NCI-H2196 treated with DMSO at 0.1 percent for 48 hours (cell line): ENCODE results near the gene FREM1.
A peak's percentile ranks its signal among the peaks of the same experiment; 100 is the strongest.

Experiments
- DNase-seq: peaks from one replicate; lab custom pipeline; 2025; ENCODE audit not compliant: unreplicated experiment; lab: John Stamatoyannopoulos, UW

Gene FREM1

DNA sequence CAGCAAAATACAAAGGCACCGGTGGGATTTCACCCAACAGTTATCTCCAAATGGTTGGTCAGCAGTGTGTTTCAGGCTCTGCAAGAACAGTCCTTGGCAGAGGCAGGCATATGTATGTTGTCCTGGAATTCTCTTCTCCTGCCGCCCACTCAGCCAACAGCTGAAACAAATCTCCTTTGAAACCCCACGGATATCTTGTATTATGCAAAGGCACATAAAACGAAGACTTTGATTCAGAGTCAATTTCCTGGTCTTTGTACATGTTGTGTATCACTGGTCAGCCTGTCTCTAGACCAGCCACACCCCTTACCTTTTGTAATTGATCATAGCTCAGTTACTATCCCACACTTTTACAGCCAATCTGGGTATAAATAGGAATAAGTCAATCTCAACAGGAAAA, 29.2 kb downstream of the FREM1 start:
- DNase-seq: no peak

DNA sequence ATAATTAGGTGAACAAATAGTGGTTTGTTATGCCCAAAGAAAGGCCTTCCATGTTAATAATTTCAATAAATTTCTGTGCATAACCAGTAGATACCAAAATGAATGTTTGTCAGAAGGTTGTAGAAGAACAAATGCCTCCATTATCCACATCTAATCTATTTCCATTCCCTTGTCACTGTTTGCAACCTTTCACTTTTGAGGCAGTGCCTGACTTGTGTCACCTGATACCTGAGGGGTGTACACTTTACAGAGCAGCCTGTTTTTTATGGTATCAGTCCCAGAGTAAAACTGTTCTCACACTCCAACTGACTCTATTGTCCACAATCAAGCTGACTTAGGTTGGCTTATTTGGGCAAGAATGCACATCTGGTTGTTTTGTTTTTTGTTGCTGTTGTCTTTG, 40.1 kb downstream of the FREM1 start:
- DNase-seq: no peak

DNA sequence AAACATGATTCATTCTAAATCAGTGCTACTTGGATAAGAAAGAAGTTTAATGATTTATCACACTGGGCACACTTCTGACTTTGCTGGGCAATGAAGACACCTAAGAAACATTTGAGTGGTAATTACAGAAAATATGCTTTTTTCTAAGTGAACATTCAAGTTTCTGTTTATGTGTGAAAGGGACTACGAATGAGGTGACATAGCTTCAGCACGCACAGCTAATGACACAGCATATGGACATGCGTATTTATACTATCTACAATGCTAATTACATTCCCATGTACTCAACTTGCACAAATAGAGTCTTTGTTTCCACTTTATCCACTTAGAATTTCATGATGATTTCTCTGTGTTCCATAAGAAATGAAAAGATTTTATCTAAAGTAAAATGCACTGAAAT, 40.6 kb downstream of the FREM1 start:
- DNase-seq: no peak

DNA sequence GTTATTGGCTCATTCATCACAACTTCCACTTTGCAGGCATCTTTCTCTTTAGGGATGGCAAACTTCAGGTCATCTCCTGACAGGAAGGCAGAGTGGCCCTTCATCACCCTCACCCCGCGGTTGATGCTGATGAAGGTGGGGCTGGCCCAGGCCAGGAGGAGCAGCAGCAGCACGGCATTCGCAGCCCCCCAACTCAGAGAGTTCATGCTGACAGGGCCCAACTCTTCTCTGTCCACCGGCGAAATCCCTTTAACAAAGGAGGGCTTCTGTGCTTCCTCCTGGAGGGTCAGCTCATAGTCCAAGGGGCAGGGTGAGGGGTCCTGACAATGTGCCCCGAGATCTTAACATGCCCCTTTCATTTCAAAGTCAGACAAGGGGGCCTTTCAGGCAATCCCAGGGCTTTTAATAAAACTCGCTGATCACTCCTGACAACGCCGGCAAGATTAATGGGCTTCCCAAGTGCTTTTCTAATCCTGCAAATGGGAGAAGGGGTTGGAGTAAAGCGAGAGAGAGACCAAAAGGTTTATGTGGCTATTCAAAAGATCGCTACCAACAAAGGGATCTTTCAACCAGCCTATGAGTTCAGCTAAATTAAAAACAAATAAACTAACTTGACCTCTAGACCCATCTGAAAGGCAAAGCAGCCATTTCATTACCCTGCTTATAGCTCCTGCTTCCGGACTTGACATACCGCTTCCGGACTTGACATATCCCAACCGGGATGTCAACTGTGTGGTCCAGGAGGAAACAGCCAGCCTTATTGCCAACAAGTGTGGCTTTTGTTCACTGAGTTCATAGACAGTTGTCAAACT, 41.2 kb downstream of the FREM1 start:
- no peak for DNase-seq

DNA sequence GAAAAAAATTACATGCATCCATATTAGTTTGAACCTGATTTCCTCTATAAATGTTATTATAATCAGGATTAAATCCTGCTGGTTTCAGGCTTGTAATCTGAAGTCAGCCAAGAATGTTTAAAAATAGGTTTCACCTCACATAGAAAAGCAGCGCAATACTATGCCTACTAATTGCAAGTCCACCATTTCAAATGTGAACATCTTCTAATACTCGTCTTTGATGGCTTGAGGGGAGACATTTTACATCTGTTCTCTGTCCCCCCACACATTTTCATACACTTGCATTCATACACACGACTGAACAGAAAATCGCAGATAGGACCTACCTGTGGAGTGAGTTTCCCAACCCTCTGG, 41.8 kb downstream of the FREM1 start:
- no peak for DNase-seq

DNA sequence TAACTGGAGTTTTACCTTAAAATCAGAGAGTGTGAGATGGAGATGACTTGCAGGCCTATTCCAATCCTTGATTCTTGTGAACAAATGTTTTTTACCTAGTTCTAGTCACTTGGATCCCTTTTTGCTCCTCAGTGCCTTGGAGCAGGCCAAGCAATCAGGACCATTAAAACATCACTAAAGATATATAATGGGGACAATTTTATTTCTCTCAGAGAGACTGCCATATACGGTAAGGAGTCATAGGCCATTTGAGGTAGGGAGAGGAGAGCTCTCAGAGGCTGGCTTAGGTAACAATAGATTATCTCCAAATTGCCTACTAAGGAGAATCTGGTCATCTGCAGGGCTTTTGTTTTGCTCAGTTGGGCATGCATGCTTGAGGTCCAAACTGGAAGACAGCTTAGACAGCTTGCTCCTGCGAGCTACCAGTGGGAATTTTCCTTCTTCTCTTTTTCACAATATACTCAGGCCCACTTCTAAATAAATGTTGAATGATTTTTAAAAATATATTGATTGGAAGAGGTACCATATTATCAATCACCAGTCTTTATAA, 44.0 kb downstream of the FREM1 start:
- DNase-seq: no peak

DNA sequence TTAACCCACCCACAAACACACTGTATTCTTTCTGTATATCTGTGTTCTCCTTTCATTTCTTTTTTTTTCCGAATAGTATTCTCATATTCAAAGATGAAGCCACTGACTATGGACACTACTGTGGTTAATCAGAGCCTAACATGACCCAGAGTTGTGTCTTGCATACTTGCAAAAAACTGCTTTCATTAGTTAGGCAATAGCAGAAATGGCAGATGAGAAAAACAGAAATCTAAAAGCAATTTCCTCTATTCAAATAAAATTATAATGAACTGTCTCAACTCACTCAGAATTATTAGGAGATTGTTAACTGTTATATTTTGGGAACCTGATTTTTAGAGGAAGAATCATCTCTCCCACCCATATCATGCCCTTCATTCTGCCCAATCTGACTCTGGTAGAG, 45.9 kb downstream of the FREM1 start:
- DNase-seq: no peak

DNA sequence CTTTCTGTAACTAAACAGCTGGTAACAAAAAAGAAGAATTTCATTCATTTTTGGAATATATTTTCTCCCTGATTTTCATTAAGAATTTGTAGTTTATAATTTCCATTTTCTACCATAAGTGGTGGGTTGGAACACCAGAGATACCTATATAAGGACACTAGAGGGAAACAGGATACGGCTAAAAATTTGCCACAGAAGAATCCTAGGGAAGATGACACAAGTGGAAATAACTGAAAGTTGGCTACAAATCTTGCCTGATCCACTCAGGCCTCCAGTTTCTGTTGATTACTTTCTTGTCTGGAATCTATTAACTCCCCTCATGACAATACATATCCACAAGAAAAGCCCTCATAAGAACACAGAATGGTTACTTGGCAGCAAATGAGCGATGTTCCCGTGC, 46.8 kb downstream of the FREM1 start:
- DNase-seq: no peak

DNA sequence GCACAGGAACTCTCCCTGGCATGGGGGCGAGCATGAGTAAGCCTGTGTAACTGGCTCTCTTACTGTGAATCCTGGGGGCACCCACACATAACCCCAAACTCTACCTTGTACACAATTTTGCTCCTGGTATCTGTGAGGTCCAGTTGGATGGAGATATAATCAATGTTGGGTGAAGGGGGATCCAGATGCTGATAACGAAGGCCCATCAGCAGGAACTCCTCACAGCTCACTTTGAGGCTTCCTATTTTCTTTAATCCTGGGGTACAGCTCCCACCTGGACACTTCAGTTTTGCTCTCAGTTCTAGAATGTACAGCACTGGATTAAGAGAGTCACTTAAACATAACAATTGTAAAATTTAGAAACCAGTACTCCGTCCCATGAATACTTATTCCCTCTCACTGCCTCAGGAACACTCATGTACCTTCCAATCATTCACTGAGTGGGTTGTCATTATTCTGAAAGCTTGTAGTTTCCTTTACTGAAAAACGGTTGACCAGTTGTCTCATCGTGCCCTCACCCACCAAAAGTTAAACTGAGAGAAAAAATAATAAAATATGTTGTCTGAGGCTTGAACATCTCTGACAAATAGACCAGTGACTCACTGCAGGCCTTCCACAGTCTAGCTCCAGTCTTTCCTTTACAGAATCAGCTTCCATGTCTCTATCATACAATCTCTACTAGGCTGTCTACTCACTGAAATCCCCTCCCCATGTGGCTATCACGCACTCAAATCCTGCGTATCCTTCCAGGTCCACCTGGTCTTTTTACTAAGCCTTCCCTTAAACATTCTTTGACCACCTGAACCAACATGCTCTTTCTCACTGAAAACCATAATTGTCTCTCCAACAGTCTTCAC, 52.6 kb downstream of the FREM1 start:
- no peak for DNase-seq

DNA sequence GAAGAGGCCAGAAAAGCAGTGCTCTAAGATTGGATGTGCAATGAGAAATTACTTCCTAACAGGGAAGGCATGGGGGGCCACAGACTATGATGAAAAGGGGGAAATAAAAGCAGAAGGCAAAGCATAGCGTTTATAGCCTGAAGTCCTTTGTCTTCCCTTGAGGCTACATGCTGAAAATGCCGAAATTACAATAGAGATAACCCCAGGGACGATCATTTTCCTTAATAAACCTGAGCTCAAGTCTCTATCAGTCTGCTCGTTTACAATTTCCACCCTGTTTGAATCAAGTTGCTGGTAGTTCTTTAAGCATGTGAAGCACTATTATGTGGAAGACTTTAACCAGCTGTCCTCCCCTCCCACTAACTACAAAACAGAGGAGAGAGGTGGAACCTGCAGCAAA, 60.4 kb downstream of the FREM1 start:
- DNase-seq: no peak

DNA sequence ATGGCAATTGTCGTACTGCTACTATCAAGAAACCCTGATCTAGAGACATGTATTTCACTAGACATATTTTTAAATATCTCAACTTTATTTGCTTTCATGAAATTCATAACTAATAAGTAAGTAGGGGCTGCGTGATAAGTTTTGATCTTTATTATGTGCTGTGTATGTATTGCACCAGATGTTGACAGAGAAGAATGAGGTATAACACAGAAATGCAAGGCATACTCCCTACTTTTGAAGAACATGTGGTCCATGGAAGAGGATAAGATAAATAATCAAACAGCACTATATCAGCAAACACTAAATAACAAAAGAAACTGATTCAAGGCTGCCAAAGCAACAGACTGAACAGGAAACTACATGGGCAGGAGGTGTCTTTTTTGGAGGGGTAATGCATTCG, 60.9 kb downstream of the FREM1 start:
- no peak for DNase-seq

DNA sequence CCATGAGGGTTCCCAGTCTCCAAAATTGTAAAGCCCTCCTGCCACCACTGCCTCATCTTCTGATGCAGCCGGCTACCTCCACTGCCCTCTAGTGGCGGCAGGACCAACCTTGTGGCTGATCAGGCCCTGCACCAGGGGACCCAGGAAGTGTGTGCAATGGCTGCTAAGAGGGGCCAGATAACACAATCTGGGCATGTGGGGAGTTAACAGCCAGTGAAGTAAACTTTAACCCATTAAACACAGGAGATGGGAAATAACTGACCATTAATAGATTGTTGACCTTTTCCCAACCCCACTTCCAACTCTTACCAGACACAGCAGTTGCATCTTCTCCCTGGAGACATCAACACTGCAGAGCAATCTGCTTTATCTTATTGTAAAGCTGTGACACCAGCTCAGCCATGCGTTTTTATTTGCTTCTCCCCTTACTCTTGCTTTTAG, 63.3 kb downstream of the FREM1 start:
- DNase-seq: peak; percentile 26

DNA sequence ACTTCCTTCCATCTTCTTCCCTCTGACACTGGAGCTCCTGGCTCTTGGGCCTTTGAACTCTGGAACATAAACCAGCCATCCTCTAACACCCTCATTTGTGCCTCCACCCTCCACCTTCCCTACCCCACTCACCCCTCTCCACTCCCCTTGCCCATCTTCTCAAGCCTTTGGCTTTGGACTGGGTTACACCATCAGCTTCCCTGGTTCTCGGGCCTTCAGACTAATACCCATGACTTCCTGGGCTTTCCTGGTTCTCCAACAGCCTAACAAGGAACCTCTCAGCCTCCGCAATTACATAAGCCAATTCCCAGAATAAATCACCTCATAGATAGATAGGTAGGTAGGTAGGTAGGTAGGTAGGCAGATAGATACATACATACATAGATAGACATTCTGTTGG, 67.1 kb downstream of the FREM1 start:
- no peak for DNase-seq

DNA sequence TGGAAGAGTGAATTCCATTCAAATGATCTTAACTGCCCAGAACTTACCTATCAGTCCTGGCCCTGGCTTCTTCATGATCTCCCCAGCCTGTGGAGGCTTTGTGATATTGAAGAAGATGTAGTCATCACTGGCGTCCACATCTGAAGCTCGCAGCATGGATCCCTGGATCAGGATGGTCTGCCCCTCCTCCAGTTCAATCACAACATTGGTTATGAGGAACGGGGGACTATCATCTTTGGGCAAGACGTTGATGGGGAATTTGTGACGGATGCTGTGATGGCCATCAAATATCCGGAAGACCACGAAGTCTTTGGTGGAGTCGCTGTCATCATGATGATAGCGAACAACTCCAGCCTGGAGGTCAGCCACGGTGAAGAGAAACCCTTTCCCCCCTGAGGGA, 68.0 kb downstream of the FREM1 start:
- no peak for DNase-seq

DNA sequence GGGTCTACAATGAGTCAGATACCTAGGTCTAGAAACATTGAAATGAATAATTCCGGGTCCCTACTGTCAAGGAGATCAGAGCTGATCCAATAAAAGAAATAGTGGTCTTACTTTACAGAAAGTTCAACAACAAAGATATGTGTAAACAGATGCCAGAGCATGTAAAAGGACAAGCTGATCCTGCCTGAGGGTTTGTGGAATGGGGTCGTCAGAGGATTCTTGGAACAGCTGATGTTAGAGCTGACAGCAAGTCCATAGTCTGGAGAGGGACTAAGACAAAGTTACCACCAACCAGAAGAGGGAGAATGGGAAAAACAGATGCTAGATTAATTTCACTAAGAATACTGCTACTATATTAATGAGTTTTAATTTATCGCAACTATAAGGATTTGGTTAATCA, 71.5 kb downstream of the FREM1 start:
- no peak for DNase-seq

DNA sequence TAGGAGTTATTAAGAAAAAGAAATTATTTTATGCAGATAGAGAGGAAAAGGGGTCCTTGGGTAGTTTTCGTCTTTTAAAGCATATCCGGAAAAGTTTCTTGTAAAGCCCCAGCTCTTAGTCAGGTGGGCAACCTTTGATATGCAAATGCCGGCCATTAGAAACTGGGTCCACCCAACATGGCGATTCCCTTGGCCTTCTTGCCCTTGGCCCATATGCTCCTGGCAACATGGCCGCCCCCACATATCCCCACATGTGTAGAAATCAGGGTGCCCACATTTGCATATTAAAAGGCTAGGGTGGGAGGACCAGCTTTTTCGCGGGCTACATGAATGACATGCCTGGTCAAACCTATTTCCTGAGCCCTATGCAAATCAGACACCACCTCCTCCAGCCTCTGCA, 73.3 kb downstream of the FREM1 start:
- DNase-seq: no peak

DNA sequence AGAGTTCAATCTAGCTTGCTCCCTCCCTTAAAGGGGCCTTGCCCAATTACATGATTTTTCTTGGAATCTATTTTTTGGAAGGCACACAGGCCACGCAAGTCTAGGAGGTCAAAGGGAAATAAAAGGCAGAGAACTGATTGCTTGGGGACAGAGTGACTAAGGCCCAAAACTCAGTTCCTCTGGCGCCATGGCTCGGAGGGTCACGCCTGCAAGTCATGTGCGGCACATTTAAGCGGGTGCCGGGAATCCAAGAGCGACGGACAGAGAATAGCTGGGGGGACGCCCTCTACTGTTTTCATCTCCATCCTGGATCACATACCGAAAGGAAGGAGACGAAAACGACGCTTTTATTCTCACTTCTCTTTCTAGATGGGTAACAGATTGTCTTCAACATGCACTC, 78.6 kb downstream of the FREM1 start:
- no peak for DNase-seq

DNA sequence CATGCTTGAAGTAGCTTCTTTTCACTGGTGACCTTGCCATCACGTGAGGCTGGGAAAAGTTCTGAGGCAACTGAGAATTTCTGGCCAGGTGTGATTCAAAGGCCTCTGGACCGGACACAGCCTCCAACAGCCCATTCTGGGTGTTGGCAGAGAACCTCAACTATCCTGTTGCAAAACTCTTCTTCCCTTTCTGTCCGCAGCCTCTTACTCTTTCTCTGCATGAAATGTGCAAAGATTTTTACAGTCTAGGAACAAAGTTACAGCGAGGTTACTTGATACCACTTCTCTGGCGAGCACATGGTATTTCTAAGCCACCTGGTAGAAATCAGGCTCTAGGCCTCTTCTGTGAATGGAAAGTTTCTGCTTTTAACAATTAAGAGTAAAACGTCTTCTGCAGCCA, 79.2 kb downstream of the FREM1 start:
- DNase-seq: no peak

DNA sequence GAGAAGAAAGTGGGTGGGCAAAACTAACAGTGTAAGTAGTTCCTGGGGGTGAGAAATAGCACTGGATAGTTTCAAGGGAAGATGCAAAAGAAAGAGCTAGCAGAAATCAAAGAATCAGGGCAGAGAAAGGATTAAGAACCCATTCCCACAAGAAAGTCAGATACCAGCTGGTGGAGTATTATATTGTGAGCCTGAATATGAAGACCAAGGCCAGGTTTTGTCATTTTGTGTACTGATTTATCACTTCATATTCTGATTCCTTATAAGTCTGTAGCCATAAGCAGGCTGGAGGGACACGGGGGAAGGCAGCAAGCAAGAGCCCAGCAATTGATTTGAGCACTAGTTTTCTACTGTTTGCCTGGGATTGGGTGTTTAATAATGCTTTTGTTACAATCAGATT, 80.2 kb downstream of the FREM1 start:
- DNase-seq: no peak

DNA sequence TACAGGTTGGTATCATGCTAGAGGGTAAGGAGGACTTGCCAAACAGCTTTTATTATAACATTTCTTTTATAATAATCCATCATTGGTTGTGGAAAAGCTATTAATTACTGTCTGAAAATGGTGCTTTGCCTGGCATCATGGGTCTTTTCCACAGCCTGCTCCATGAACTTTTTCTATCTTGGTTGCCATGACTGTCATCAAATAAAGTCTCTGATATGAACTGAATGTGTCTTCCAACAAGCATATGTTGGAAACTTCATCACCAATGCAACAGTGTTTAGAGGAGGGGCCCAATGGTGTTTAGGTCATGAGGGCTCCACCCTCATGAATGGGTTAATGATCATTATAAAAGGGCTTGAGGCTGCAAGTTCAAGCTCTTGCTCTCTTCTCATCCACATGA, 81.0 kb downstream of the FREM1 start:
- no peak for DNase-seq

DNA sequence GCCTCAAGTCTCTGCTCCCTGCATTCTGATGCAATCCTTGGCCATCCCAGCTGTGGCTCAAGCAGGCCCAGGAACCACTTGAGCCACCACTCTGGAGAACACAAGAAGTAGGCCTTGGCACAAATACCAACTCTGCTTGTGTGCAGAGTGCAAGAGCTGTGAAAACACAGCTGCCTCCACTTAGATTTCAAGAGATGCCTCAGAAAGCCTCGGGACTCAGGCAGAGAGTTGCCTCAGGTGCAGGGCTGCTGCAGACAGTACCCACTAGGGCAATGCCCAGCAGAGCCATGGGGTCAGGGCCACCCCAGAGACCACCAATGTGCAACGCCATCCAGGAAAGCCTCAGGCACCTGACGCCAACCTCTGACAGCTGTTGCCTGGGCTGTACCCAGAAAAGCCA, 82.4 kb downstream of the FREM1 start:
- DNase-seq: peak; percentile 19

DNA sequence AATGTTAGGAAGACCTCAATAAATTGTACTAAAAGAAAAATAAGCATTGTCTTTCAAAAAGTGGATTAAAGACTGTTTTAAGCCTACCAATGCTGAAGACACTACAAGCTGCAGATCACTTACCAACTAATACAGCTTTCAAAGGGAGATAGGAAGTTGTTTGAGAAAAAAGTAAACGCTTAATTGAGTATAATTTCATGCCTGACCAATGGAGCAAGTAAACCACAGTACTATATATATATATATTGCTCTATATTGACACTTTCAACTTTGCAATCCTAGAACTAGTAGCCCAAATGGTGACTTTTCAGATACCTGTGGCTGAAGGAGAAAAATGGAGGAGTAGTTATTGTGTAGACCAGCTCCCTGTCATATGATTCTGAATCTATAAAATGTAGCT, 85.7 kb downstream of the FREM1 start:
- DNase-seq: no peak
